ENCODE data around the gene LMNB1.

DNA sequence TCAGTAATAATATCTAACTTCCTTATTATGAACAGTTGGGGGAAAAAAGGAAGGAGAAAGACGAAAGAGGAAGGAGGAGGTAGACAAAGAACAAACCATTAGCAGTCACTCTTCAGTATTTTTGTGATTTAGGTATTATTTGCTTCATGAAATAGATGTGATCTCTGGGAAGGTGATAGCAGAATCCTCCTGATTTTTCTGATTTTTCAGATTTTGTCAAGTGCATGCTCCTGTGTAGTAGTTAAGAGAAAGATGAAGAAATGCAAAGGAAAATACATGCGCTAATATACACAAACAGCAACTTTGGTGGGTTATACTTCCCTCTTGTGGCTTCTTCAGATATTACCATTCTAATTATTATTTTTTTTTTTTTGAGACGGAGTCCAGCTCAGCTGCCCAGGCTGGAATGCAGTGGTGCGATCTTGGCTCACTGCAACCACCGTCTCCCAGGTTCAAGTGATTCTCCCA is 31.6 kb downstream of the LMNB1 start:
- TF ChIP-seq, protein P1, sequence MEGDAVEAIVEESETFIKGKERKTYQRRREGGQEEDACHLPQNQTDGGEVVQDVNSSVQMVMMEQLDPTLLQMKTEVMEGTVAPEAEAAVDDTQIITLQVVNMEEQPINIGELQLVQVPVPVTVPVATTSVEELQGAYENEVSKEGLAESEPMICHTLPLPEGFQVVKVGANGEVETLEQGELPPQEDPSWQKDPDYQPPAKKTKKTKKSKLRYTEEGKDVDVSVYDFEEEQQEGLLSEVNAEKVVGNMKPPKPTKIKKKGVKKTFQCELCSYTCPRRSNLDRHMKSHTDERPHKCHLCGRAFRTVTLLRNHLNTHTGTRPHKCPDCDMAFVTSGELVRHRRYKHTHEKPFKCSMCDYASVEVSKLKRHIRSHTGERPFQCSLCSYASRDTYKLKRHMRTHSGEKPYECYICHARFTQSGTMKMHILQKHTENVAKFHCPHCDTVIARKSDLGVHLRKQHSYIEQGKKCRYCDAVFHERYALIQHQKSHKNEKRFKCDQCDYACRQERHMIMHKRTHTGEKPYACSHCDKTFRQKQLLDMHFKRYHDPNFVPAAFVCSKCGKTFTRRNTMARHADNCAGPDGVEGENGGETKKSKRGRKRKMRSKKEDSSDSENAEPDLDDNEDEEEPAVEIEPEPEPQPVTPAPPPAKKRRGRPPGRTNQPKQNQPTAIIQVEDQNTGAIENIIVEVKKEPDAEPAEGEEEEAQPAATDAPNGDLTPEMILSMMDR (IDR thresholded peaks at IDR 0.05; ENCODE audit: insufficient read depth, low read length), result no peak
- TF ChIP-seq REST (IDR thresholded peaks at IDR 0.05; ENCODE audit: insufficient replicate concordance, low read depth) (no peak), GABPA (IDR thresholded peaks at IDR 0.05; ENCODE audit: low read depth) (no peak), POLR2AphosphoS5 (IDR thresholded peaks at IDR 0.05; ENCODE audit: low read depth) (no peak)
